Stimulated activated CD8-positive, alpha-beta memory T cell treated with anti-CD3 and anti-CD28 coated beads, Interleukin-7, amount 100 ng/mL, for 4 hours (primary cell): ENCODE data around the gene TTC36.
A peak's percentile ranks its signal among the peaks of the same experiment; 100 is the strongest.
"Not testable (repeated sequence)": the region's sequence is repeated elsewhere in the genome, so short reads cannot be mapped to it uniquely, and the experiment has no call there.

ENCODE experiments used
- DNase-seq, 2 donors: peaks; one replicate each; pipeline ENCODE4 v3.0.0-alpha.2; 2020; ENCODE audit warnings: low read depth in 2 of 2

TTC36 gene

GRCh38 chr11:118532091-118532490 is 4.8 kb downstream of the TTC36 start:
- no peak for DNase-seq

DNA sequence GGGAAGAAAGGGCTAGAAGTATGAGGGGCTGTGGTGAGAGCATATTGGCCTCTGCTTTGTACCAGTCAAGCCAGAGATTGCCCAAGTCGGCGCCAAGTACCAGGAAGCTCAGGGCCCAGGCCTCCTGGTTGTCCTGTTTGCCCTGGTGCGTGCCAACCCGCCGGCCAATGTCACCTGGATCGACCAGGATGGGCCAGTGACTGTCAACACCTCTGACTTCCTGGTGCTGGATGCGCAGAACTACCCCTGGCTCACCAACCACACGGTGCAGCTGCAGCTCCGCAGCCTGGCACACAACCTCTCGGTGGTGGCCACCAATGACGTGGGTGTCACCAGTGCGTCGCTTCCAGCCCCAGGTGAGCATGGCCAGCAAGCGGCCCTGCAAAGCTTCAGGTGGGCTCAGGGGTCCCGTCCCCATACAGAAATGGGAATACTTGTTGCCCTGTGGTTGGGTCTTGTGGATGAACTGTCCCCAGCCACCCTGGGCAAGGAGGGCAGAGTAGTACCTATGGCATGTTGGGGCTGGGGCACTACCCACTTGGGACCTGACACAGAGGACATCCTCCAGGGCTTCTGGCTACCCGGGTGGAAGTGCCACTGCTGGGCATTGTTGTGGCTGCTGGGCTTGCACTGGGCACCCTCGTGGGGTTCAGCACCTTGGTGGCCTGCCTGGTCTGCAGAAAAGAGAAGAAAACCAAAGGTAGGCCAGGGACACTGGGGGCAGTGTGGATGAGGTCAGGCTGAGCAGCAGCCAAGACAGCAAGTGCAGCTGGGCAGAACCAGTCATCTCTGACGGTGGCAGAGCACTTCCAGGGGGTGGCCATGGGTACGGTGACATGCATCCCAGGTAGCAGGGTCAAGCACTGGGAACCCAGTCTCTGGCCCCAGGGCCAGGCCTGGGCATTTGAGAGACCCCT is 5.8 kb downstream of the TTC36 start:
- DNase-seq, result no peak

DNA sequence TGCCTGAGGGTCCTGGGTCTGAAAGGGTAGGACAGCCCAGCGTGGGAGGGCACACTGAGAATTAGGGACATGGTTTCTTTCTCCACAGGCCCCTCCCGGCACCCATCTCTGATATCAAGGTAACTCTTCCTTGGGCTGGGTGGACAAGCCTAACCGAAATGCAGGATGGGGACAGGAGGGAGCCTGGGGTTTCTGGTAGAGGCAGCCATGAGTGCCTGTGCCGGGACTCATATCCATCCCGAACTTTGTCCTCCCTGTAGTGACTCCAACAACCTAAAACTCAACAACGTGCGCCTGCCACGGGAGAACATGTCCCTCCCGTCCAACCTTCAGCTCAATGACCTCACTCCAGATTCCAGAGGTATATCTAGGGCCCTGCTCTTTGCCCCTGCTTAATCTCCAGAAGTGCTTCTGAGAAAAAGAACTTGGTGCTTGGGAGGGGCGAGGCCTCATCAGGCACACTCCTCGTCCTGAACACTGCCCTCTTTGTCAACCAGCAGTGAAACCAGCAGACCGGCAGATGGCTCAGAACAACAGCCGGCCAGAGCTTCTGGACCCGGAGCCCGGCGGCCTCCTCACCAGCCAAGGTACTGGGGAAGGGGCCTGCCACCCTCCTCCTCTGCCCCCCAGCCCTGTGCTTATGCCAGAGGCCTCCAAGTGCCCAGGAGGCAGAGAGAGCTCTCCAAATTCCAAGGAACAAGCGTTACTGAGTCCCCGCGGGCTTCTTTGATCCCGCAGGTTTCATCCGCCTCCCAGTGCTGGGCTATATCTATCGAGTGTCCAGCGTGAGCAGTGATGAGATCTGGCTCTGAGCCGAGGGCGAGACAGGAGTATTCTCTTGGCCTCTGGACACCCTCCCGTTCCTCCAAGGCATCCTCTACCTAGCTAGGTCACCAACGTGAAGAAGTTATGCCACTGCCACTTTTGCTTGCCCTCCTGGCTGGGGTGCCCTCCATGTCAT is 6.8 kb downstream of the TTC36 start:
- no peak for DNase-seq

DNA sequence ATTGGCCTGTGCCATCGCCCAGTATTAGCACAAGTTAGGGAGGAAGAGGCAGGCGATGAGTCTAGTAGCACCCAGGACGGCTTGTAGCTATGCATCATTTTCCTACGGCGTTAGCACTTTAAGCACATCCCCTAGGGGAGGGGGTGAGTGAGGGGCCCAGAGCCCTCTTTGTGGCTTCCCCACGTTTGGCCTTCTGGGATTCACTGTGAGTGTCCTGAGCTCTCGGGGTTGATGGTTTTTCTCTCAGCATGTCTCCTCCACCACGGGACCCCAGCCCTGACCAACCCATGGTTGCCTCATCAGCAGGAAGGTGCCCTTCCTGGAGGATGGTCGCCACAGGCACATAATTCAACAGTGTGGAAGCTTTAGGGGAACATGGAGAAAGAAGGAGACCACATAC is 8.0 kb downstream of the TTC36 start:
- DNase-seq, result no peak

DNA sequence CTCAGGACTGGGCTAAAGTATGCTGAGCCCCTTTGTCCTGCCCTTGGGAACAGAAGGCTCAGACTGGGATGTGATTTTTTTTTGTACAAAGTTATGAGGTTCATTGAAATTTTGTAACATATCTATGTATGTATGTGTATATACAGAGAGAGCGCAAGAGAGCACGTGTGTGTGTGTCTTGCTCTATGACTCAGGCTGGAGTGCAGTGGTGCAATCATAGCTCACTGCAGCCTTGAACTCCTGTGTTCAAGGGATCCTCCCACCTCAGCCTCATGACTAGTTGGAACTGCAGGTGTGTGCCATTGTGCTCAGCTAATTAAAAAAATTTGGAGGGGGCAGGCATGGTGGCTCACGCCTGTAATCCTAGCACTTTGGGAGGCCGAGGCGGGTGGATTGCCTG is 9.5 kb downstream of the TTC36 start:
- DNase-seq, result no peak

DNA sequence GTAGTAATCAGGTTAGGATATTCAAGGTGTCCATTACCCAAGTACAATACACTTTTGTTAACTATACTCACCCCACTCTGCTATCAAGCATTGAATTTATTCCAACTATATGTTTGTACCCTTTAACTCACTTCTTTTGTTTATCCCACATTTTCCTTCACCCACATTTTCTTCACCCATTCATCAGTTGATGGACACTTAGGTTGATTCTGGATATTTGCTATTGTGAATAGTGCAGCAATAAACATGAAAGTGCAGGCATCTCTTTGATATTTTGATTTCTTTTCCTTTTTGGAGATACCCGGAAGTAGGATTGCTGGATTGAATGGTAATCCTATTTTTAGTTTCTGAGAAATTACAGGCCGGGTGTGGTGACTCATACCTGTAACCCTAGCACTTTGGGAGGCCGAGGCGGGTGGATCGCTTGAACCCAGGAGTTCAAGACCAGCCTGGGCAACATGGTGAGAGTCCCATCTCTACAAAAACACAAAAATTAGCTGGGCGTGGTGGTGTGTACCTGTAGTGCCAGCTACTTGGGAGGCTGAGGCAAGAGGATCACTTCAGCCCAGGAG is 10.2 kb downstream of the TTC36 start:
- DNase-seq, result no peak

DNA sequence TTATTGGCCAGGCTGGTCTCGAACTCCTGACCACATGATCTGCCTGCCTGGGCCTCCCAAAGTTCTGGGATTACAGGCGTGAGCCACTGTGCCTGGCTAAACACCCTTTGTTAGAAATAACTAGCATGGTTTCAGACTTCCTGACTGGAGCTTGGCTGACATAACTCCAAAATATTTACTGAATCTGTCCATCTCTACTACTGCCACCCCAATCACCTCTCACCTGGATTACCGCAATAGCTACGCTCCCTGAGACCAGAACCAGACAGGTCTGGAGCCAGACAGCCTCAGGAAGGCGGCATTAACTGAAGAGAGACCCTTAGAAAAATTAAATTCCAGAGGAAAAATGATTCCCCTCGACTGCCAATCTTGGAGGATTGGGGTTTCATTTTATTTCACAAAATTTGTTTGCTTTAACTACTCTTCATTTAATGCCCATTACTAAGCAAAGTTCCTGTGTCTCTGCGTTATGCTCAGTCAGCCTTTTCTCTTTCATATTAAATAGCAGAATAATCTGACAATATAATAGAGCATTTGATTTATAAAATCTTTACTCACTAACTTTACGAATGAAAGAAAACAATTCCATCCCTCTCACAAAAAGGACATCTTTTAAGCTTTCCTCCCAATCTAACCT is 16.9 kb downstream of the TTC36 start:
- no peak for DNase-seq

DNA sequence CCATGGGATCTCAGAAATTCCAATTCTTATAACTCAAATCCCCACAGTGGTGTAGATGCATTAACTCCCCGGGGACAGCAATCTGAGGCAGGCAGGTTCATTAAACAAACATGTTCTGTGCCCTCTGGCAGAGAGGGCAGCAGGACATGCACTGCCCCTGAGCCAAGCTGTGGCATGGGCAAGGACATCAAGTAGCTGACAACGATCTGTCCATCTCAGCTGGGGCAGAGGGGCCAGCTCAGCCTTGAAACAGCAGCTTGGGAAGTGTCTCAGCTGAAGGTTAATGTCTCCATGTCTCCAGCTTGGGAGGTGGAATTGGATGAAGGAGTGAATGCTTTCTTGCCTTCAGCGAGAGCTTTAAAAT is 17.4 kb downstream of the TTC36 start:
- DNase-seq, result no peak

GRCh38 chr11:118545533-118545932 is 18.3 kb downstream of the TTC36 start:
- DNase-seq, result no peak

GRCh38 chr11:118547132-118547531 is 19.9 kb downstream of the TTC36 start:
- DNase-seq, result no peak

DNA sequence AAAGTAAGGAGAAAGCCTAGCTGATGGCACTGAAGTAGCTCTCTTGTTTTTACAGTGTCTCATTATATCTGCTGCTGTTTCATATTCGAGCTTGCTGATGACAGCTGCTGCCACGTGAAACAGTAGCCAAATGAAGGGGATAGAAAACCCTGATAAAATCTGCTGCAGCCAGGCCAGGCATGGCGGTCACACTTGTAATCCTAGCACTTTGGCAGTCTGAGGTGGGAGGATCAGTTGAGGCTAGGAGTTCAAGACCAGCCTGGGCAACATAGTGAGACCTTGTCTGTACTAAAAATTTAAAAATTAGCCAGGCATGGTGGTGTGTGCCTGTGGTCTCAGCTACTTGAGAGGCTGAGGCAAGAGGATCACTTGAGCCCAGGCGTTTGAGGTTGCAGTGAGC is 25.1 kb downstream of the TTC36 start:
- DNase-seq, result no peak

GRCh38 chr11:118560806-118561205 is 33.5 kb downstream of the TTC36 start:
- no peak for DNase-seq

DNA sequence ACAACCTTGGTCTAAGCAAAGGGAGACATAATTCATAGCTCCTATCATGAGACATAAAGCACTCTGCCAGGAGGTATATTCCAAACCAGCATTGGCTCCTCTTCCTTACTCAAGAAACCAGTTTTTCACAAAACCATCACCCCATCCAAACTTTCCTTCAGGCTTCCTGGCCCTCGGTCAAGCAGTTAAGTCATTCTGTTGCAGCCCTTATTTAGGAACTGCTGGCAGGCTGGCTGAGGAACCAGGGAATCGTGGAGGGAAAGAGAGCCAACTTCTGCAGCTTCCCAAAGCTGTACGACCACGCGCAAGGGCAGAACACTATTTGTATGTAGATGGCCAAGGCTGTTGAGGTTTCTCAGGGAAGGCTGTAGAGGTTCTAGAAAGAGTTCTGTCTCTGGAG is 37.8 kb downstream of the TTC36 start:
- no peak for DNase-seq

DNA sequence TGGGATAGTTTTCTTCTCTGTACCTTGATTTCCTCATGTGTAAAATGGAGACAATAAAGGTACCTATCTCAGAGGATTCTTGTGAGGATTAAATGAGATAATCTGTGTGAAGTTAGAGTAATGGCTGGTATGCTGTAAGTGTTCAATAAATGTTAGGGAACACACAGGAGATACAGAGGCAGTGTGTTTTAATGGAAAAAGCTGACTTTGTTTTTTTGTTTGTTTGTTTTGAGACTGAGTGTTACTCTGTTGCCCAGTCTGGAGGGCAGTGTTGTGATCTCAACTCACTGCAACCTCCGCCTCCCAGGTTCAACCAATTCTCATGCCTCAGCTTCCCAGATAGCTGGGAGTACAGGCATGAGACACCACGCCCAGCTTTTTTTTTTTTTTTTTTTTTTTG is 42.4 kb downstream of the TTC36 start:
- no peak for DNase-seq

GRCh38 chr11:118570787-118571186 is 43.5 kb downstream of the TTC36 start:
- DNase-seq, result no peak

GRCh38 chr11:118571701-118572060 is 44.4 kb downstream of the TTC36 start:
- DNase-seq, result not testable (repeated sequence)

DNA sequence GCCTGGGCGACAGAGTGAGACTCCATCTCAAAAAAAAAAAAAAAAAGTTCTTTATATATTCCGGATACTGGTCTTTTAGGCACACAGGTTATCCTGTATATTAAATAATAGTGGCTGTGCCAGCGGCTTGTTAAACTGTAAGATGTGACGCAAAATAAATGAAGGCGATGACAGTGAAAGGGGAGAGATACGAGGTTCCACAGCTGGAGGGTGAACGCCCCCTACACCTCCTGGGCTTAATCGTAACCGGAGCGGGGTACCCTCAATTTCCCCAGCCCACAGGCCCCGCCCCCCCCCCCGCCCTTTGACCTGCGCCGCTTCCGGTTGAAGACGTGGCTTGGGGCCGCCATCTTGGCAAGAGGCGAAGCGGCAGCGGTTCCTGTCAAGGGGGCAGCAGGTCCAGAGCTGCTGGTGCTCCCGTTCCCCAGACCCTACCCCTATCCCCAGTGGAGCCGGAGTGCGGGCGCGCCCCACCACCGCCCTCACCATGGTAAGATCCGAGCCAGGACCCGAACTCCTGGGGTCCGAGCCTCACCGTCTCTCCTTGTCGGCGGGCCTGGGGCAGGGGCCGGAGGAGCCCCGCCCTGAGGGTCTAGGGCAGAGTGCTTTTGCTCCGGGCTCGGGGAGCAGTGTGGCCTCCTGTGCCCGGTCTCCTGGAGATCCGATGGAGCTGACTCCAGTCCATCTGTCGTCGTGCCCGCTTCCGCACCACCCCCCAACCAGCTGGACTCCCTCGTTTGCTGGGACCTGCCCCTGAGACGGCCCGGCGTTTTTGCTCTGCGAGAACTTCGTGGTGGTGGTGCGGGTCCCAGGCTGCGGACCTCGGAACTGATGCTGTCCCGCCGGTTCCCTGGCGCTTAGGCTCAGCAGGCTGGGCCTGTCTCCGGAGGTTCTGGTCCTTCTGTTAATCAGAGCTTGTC is 45.0 kb downstream of the TTC36 start, which contains the start of gene ARCN1:
ARCN1 (plus strand) TSS at position 349 of the 920 bp plus-strand sequence; CDS start at position 488, 139 bp downstream.
- DNase-seq, result peak; percentile 68

- peak in 1 of 2 donors; percentile 4 for DNase-seq
These were observed 45.8 kb downstream of the TTC36 start for GRCh38 chr11:118572981-118573550.

DNA sequence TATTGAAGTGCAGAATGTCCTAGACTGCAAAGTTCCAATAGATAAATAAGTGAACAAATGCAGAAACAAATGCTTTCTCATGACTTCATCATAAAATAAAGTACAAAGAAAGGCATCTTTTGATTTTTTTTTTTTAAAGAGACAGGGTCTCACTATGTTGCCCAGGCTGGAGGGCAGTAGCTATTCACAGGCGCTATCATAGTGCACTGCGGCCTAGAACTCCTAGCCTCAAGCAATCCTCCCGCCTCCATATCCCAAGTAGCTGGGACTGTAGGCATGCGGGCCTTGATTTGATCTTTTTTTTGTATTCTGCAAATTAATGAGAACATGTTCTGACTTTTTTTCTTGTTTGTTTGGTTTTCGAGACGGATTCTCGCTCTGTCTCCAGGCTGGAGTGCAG is 47.4 kb downstream of the TTC36 start:
- DNase-seq, result no peak

DNA sequence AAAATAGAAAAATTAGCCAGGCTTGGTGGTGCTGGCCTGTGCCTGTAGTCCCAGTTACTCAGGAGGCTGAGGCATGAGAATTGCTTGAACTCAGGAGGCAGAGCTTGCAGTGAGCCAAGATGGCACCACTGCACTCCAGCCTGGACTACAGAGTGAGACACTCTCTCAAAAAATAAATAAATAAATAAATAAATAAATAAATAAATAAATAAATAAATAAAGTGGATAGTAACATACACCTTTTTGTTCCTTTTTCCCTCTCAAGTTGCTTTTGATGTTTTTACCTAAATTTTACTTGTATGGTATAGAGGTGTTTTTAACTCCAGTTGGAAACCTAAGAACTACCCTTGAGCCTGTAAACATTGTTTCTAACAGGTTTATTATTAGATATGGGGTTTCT is 50.7 kb downstream of the TTC36 start:
- DNase-seq, result not testable (repeated sequence)
